Rectal smooth muscle tissue (tissue), 1 donor: ENCODE data around the gene TBL1XR1.

Source experiments
- H3K27ac ChIP-seq: one replicate; pipeline ENCODE4 v1.7.0; 2013; ENCODE audit warnings: low read depth, low read length, inconsistent platforms
- H3K27me3 ChIP-seq: one replicate; pipeline ENCODE4 v1.7.0; 2013; ENCODE audit warnings: low read length; ENCODE audit not compliant: control insufficient read depth, insufficient read depth
- H3K36me3 ChIP-seq: one replicate; pipeline ENCODE4 v1.7.0; 2013; ENCODE audit warnings: low read length; ENCODE audit not compliant: control insufficient read depth, insufficient read depth
- H3K4me1 ChIP-seq: one replicate; pipeline ENCODE4 v1.7.0; 2013; ENCODE audit warnings: low read length; ENCODE audit not compliant: control insufficient read depth, insufficient read depth
- H3K4me3 ChIP-seq: one replicate; pipeline ENCODE4 v1.7.0; 2013; ENCODE audit warnings: low read length
- H3K9ac ChIP-seq: one replicate; pipeline ENCODE4 v1.7.0; 2013; ENCODE audit warnings: low read length

Gene TBL1XR1

DNA sequence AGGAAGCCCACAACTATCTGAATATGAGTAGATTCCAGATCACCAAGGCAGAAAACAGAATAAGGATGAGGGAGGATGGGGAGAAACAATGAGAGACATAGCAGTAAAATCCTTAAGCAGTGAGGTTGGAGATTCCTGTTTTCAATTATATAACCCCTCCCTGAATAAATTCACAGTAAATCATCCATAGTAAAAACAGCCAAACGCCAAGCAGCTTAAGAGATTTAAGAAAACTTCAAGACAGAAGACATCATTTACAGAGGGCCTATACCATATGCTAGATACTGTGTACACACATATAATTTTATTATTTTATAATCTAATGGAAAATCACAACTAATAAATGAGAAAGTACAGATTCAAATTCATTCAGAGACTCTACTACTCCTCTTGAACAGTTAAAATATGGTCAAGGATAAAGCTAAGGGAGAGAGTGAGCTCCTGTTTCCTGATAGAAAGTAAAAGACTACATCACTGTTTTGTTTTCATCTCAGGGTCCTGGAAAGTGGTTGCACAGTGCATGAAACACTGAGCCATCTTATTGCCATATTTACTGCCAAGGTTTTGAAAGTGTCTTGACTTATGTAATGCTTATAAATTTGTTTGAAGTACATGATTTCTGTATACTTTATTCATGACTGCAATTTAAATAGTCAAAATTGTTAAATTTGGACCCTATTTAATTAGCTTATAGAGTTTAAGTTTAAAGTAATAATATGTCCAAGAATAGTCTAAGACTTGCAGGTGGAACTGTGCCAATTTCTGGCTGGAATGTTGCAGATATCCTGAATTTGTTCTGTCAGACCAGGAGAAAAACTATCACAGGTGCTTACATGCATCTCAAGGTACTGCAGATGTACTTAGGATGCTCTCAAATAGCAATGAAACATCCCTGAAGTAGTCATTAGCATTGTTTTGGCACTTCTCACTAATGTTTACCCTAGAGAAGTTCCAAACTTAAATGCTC lies 141.4 kb downstream of the TBL1XR1 start:
- Histone ChIP-seq H3K4me3 (no peak overlapping the region), H3K36me3 (no peaks in the 10 kb centered on the region), H3K27ac (no peak overlapping the region), H3K27me3 (no peaks in the 10 kb centered on the region), H3K9ac (no peak overlapping the region), H3K4me1 (peaks cover 7% of the 10 kb centered on the region)

DNA sequence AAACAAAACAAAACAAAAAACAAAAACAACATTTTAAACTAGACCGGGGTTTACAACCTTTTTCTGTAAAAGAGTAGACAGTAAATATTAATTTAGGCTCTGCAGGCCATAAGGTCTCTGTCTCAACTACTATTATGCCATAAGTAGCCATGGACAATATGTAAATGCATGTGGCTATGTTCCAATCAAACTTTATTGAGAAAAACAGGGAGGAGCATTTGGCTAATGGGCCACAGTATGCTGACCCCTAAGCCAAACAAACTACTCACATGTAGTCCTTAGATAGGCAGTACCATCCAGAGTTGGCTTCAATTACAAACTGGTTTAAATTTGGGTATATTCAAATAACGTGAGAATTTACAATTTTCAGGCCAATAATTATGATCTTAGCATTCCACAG lies 144.2 kb downstream of the TBL1XR1 start:
- Histone ChIP-seq H3K27ac (no peak overlapping the region), H3K27me3 (no peaks in the 10 kb centered on the region), H3K36me3 (peaks cover 3% of the 10 kb centered on the region), H3K9ac (no peak overlapping the region), H3K4me3 (no peak overlapping the region), H3K4me1 (peaks cover 7% of the 10 kb centered on the region)

DNA sequence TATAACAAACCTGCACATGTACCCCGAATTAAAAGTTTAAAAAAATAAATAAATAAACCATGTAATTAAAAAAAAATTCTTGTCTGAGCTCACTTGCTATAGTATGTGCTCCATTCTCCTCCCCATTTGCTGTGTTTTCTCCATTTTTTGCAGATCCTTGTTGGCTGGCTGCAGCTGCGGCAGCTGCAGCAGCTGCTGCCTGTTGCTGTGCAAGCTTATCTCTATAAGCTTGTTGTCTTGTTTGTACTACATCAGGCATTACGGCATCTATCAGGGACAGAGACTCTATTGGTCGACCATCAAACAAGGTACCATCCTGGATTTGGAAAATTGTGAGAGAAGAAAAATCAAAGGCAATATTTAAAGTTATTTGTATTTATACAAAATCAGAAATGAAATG lies 145.9 kb downstream of the TBL1XR1 start:
- no peaks in the 10 kb centered on the region for H3K27me3 ChIP-seq
- H3K9ac ChIP-seq = no peak overlapping the region
- peaks cover 6% of the 10 kb centered on the region for H3K4me1 ChIP-seq
- peaks cover 3% of the 10 kb centered on the region for H3K36me3 ChIP-seq
- no peak overlapping the region for H3K4me3 ChIP-seq
- no peak overlapping the region for H3K27ac ChIP-seq

DNA sequence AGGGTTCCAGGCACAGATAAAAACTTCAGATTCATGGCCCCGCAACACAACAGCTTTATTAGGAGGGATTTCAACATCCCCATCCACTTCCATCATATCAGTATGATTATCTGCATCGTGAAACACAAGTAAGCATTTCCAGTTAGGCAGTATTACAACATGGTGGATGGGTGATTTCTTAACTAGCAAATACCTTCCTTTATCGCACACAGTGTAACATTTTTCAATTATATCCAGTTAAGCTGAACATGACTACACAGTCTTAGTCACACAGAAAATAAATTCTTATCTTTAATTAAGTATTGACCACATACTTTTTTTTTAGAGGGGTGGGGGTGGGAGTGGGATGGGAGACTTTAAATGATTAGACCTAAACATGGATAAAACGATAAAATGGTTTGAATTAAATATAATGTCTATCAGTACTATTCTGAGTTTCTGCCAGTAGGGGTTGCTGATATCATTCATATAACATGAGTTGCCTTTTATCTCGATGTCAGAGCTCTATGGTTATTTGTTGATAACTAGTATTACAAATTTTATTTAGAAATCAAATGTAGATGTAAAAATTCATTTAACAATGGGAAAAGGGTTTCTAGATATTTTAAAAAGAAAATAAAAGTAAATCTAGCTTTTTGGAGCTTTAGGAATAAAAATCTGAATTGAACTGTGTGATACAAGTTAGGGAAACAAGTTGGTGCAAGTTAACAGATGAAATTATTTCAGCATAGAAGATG lies 146.6 kb downstream of the TBL1XR1 start:
- Histone ChIP-seq H3K27me3 (no peaks in the 10 kb centered on the region), H3K36me3 (peaks cover 3% of the 10 kb centered on the region), H3K4me1 (no peaks in the 10 kb centered on the region), H3K9ac (no peak overlapping the region), H3K4me3 (no peak overlapping the region), H3K27ac (no peak overlapping the region)

DNA sequence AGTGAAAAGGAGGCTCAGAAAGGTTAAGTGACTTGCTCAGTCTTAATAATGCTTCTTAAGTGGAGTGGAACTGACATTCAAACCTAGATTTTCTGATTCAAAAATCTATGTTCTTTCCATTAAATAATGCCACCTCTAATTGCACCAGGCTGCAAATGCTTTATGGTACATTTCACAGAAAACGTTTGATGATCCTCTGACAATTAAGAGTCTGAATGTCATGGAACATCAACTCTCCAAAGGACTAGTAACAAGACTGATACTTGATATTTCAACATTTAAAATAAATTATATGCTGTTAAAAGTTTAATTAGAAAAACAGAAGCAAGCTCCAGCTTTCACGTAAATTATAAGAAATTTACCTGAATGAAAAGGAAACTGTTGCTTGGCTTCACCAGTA lies 151.5 kb downstream of the TBL1XR1 start:
- Histone ChIP-seq H3K27me3 (no peaks in the 10 kb centered on the region), H3K27ac (no peak overlapping the region), H3K4me1 (peaks cover 12% of the 10 kb centered on the region), H3K4me3 (no peak overlapping the region), H3K36me3 (peaks cover 3% of the 10 kb centered on the region), H3K9ac (no peak overlapping the region)

DNA sequence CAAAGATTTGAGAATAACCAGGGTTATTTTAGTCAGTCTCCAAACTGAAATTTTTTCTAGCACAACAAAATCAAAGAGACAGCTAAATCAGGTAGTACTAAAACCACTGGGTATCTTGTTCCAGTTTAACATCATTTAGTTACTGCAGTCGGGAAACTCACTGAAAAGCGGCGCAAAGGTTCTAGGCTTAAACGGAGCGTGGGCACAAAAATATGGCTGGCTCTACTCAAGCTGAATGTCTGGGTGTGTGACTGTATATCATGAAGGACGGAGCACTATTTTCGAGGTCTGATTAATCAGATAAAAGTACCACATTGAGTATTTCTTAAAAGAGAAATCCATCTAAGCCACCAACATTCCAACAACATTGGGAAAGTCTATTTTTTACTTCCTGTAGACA lies 152.1 kb downstream of the TBL1XR1 start:
- H3K36me3 ChIP-seq = peaks cover 3% of the 10 kb centered on the region
- no peak overlapping the region for H3K27ac ChIP-seq

GRCh38 chr3:177041730-177042551 lies 155.3 kb downstream of the TBL1XR1 start:
- Histone ChIP-seq H3K9ac (no peak overlapping the region), H3K27ac (peak overlapping the region; percentile 76), H3K4me3 (no peak overlapping the region), H3K27me3 (no peaks in the 10 kb centered on the region), H3K4me1 (peaks cover 21% of the 10 kb centered on the region), H3K36me3 (no peaks in the 10 kb centered on the region)

More for the DNA sequence above, 152.1 kb downstream of the TBL1XR1 start:
- Histone ChIP-seq H3K4me3 (no peak overlapping the region), H3K4me1 (peaks cover 17% of the 10 kb centered on the region), H3K9ac (no peak overlapping the region), H3K27me3 (no peaks in the 10 kb centered on the region)

- no peak overlapping the region for H3K4me3 ChIP-seq
- H3K36me3 ChIP-seq = no peaks in the 10 kb centered on the region
- H3K4me1 ChIP-seq = peaks cover 21% of the 10 kb centered on the region
- H3K27ac ChIP-seq = peak overlapping the region; percentile 76
- H3K9ac ChIP-seq = no peak overlapping the region
- no peaks in the 10 kb centered on the region for H3K27me3 ChIP-seq
Measured at GRCh38 chr3:177041021-177041729, 156.1 kb downstream of the TBL1XR1 start.

- H3K9ac ChIP-seq = no peak overlapping the region
- no peak overlapping the region for H3K4me3 ChIP-seq
- H3K4me1 ChIP-seq = peaks cover 21% of the 10 kb centered on the region
- H3K27ac ChIP-seq = peak overlapping the region; percentile 76
- H3K27me3 ChIP-seq = no peaks in the 10 kb centered on the region
- no peaks in the 10 kb centered on the region for H3K36me3 ChIP-seq
Measured at GRCh38 chr3:177039490-177040274, 157.6 kb downstream of the TBL1XR1 start.

DNA sequence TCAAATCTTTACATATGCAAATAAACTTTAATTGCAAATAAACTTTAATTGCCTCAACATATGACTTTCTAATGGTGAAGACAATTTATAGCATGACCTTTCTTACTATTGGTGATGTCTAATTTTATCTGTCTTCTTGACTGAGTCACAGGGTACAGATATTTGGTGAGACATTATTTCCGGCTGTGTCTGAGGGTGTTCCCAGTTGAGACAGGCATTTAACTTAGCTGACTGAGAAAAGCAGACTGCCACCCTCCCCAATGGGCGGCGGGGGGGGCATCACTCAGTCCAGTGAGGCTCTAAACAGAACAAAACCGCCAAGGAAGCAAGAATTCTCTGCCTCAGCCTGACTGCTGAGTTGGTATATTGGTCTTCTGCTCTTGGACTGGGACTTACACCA lies 160.0 kb downstream of the TBL1XR1 start:
- Histone ChIP-seq H3K36me3 (no peaks in the 10 kb centered on the region), H3K27ac (no peak overlapping the region), H3K4me1 (peaks cover 21% of the 10 kb centered on the region), H3K9ac (no peak overlapping the region), H3K27me3 (no peaks in the 10 kb centered on the region), H3K4me3 (no peak overlapping the region)

- Histone ChIP-seq H3K36me3 (no peaks in the 10 kb centered on the region), H3K27ac (no peak overlapping the region), H3K27me3 (no peaks in the 10 kb centered on the region), H3K9ac (no peak overlapping the region), H3K4me1 (peaks cover 9% of the 10 kb centered on the region), H3K4me3 (no peak overlapping the region)
Measured at GRCh38 chr3:177035676-177036075, 161.6 kb downstream of the TBL1XR1 start.
